ENCODE results near the gene SLC39A11.

DNA sequence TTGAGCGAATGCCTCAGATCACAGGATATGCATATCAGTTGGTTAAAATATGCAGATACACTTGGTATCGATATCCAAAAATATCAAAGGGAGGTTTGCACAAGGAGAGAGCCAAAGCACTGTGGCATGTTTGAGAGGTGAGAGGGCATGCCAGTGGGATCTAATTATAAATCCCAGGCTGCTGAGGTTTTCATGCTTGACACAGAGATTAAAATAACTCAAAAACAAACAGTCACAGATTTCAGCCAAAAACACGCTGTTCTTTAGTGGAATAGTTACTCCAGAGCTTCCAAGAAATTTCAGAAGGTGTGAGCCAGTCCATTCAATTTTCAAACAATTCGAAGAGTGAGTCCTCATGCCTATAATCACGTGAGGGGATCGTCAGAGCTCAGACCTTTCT is 493.8 kb downstream of the SLC39A11 start:
- TF ChIP-seq, protein P1, sequence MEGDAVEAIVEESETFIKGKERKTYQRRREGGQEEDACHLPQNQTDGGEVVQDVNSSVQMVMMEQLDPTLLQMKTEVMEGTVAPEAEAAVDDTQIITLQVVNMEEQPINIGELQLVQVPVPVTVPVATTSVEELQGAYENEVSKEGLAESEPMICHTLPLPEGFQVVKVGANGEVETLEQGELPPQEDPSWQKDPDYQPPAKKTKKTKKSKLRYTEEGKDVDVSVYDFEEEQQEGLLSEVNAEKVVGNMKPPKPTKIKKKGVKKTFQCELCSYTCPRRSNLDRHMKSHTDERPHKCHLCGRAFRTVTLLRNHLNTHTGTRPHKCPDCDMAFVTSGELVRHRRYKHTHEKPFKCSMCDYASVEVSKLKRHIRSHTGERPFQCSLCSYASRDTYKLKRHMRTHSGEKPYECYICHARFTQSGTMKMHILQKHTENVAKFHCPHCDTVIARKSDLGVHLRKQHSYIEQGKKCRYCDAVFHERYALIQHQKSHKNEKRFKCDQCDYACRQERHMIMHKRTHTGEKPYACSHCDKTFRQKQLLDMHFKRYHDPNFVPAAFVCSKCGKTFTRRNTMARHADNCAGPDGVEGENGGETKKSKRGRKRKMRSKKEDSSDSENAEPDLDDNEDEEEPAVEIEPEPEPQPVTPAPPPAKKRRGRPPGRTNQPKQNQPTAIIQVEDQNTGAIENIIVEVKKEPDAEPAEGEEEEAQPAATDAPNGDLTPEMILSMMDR (conservative IDR thresholded peaks at IDR 0.05 in 1 of 2, IDR thresholded peaks at IDR 0.05 in 1 of 2; ENCODE audit: extremely low read depth in 1 of 2, insufficient read depth in 1 of 2, low read depth in 1 of 2, low read length in 2 of 2), result no peak
- TF ChIP-seq EZH2 (IDR thresholded peaks at IDR 0.05; ENCODE audit: borderline replicate concordance, low read length), result no peak
